PC-9 (cell line): ENCODE measurements around the gene RPS6KA5. TPM values are rescaled to one million over a fixed set of nuclear protein-coding genes. Genes with fewer than 3 reads are reported as not detected.

Experiments used
- BruUV-seq: library from RNA; stranded (reverse); fragments of 400-500 nt; replicated peaks from 2 replicates; lab custom pipeline; 2021; lab: Mats Ljungman, UMichigan
- CTCF ChIA-PET: fragments of 300-600 bp; sonication (Branson Sonifier 250); formaldehyde crosslinking; loops from one replicate; lab custom pipeline; 2022; ENCODE audit warnings: antibody characterized with exemption; lab: Charles Lee
- POLR2A ChIA-PET: fragments of 300-600 bp; sonication (Branson Sonifier 250); formaldehyde crosslinking; loops from one replicate; lab custom pipeline; 2022; ENCODE audit warnings: antibody characterized with exemption; ENCODE audit not compliant: unreplicated experiment; lab: Charles Lee
- DNase-seq, 2 experiments: peaks; one replicate each; pipeline versions ENCODE4 v3.0.0 to v3.0.0-alpha.2; 2015 to 2022; ENCODE audit warnings: mixed read lengths in 1 of 2
- H2AFZ ChIP-seq: fragments of 200-600 bp; sonication (generic); 2 replicates; pipeline ENCODE4 v1.8.1; 2017; ENCODE audit warnings: antibody characterized with exemption
- H3F3A ChIP-seq: fragments of 200-600 bp; sonication (generic); 2 replicates; pipeline ENCODE4 v1.8.1; 2017; ENCODE audit warnings: antibody characterized with exemption, mild to moderate bottlenecking, low read depth; ENCODE audit not compliant: insufficient read depth
- H3K27ac ChIP-seq: fragments of 200-600 bp; sonication (generic); 2 replicates; pipeline ENCODE4 v1.6.1; 2016; ENCODE audit warnings: mixed run types
- H3K27me3 ChIP-seq: fragments of 200-600 bp; sonication (generic); 2 replicates; pipeline ENCODE4 v1.6.1; 2016; ENCODE audit warnings: low read depth, mixed run types; ENCODE audit not compliant: insufficient read depth
- H3K36me3 ChIP-seq: fragments of 200-600 bp; sonication (generic); 2 replicates; pipeline ENCODE4 v1.6.1; 2016; ENCODE audit warnings: low read depth, mixed run types
- H3K4me1 ChIP-seq: fragments of 200-600 bp; sonication (generic); replicated peaks from 2 replicates; pipeline ENCODE4 v1.6.1; 2016; ENCODE audit warnings: mixed run types; ENCODE audit not compliant: insufficient read depth
- H3K4me2 ChIP-seq: fragments of 200-600 bp; sonication (generic); 2 replicates; pipeline ENCODE4 v1.6.1; 2017; ENCODE audit warnings: mixed run types
- H3K4me3 ChIP-seq: fragments of 200-600 bp; sonication (generic); 2 replicates; pipeline ENCODE4 v1.6.1; 2016; ENCODE audit warnings: mixed run types
- H3K79me2 ChIP-seq: fragments of 200-600 bp; sonication (generic); 2 replicates; pipeline ENCODE4 v1.6.1; 2017; ENCODE audit warnings: low read depth, mixed run types
- H3K9me2 ChIP-seq: fragments of 200-600 bp; sonication (generic); 2 replicates; pipeline ENCODE4 v1.8.1; 2017; ENCODE audit warnings: mild to moderate bottlenecking; ENCODE audit not compliant: insufficient read depth
- H3K9me3 ChIP-seq: fragments of 200-600 bp; sonication (generic); 2 replicates; pipeline ENCODE4 v1.8.1; 2016; ENCODE audit warnings: low read depth; ENCODE audit not compliant: insufficient read depth
- H4K20me1 ChIP-seq: fragments of 200-600 bp; sonication (generic); 2 replicates; pipeline ENCODE4 v1.8.1; 2017; ENCODE audit not compliant: insufficient read depth
- EZH2 ChIP-seq: fragments of 200-600 bp; sonication (generic); IDR thresholded peaks from 2 replicates; pipeline ENCODE4 v1.8.0; 2017; ENCODE audit warnings: antibody characterized with exemption, low read depth
- intact Hi-C: fragments of 100-400 bp; cut with micrococcal nuclease; formaldehyde crosslinking; loops from one replicate; pipeline ENCODE4 v1.10.0; 2022; ENCODE audit not compliant: unreplicated experiment
- total RNA-seq: library from RNA; stranded (reverse); gene quantifications from 2 replicates; pipeline ENCODE4 v1.2.3, GENCODE V29; 2021
- TF ChIP-seq, protein P1 (sequence below): fragments of 200-600 bp; sonication (generic); conservative IDR thresholded peaks from 2 replicates; pipeline ENCODE4 v1.6.1; 2017; ENCODE audit warnings: mixed run types, antibody characterized with exemption, mild to moderate bottlenecking, moderate library complexity

RPS6KA5 gene
- total RNA-seq, 1 experiment from 2014 or later, result 3.5 TPM

DNA sequence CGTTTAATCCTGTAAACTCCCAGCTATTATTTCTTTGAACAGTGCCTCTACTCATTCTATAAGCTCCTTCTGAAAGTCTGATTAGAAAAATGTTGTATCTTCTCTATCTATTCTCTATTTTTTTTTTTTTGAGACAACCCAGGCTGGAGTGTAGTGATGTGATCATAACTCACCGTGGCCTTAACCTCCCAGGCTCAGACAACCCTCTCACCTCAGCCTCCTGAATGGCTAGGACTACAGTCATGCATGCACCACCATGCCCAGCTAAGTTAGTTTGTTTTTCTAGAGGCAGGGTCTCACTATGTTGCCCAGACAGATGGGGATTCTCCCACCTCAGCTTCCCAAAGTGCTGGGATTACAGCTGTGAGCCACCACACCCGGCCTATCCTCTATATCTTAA lies 66.6 kb downstream of the RPS6KA5 start:
- ChIA-PET CTCF (no interaction called here), POLR2A (no interaction called here)
- Histone ChIP-seq H3K27me3 (no peaks in the 10 kb centered on the region), H3K36me3 (no peaks in the 10 kb centered on the region), H2AFZ (no peak overlapping the region), H3K9me3 (no peaks in the 10 kb centered on the region), H3K4me3 (no peak overlapping the region), H3K79me2 (no peaks in the 10 kb centered on the region), H3K27ac (no peak overlapping the region), H3K9me2 (no peaks in the 10 kb centered on the region), H4K20me1 (no peaks in the 10 kb centered on the region), H3F3A (no peaks in the 10 kb centered on the region), H3K4me2 (no peak overlapping the region), H3K4me1 (no peaks in the 10 kb centered on the region)
- TF ChIP-seq, protein P1, sequence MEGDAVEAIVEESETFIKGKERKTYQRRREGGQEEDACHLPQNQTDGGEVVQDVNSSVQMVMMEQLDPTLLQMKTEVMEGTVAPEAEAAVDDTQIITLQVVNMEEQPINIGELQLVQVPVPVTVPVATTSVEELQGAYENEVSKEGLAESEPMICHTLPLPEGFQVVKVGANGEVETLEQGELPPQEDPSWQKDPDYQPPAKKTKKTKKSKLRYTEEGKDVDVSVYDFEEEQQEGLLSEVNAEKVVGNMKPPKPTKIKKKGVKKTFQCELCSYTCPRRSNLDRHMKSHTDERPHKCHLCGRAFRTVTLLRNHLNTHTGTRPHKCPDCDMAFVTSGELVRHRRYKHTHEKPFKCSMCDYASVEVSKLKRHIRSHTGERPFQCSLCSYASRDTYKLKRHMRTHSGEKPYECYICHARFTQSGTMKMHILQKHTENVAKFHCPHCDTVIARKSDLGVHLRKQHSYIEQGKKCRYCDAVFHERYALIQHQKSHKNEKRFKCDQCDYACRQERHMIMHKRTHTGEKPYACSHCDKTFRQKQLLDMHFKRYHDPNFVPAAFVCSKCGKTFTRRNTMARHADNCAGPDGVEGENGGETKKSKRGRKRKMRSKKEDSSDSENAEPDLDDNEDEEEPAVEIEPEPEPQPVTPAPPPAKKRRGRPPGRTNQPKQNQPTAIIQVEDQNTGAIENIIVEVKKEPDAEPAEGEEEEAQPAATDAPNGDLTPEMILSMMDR, result no peak
- no peak for TF ChIP-seq EZH2
- BruUV-seq, result no TSS peak
- DNase-seq, result no peak
- intact Hi-C loops, result no loop called here

DNA sequence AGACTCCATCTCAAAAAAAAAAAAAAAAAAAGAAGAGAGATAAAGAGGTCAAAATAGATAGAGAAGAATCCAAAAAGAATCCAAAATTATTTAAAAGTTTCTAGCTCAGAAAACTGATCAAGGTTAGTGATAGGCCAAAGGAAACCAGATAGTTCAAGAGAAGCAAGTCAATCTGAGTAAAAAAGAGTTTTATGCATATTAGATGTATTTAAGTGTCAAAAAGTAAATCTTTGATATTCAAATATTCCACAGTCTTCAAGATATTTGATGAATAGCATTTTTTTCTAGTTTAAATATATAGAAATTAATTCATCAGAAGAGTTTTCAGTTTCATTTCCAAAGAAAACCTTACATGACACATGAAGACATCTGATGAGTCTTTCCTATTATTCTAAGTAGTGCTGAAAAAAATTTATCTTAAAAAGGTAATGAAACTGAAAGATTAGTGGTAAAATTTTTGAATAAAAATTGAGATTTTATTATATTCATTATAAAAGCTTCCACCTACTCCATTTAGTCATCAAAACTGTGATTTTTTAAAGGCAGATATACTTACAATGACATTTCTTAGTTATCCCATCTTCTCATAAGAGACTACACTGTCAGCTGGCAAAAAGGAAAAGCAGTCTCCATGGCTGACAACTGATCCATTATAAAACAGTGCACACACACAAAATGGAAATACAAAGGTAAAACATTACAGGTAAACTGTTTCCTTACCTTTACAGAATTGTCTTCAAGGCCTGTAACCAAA lies 68.6 kb downstream of the RPS6KA5 start:
- POLR2A ChIA-PET, result no interaction called here
- CTCF ChIA-PET, result no interaction called here
- Histone ChIP-seq H3K9me2 (no peaks in the 10 kb centered on the region), H4K20me1 (no peaks in the 10 kb centered on the region), H2AFZ (no peak overlapping the region), H3K36me3 (no peaks in the 10 kb centered on the region), H3K4me3 (no peak overlapping the region), H3F3A (no peaks in the 10 kb centered on the region), H3K27me3 (no peaks in the 10 kb centered on the region), H3K79me2 (no peaks in the 10 kb centered on the region), H3K4me1 (no peaks in the 10 kb centered on the region), H3K27ac (no peak overlapping the region), H3K4me2 (no peak overlapping the region), H3K9me3 (no peaks in the 10 kb centered on the region)
- TF ChIP-seq, protein P1, result no peak
- TF ChIP-seq EZH2, result no peak
- no peak for DNase-seq
- no TSS peak for BruUV-seq
- intact Hi-C loops, result no loop called here

DNA sequence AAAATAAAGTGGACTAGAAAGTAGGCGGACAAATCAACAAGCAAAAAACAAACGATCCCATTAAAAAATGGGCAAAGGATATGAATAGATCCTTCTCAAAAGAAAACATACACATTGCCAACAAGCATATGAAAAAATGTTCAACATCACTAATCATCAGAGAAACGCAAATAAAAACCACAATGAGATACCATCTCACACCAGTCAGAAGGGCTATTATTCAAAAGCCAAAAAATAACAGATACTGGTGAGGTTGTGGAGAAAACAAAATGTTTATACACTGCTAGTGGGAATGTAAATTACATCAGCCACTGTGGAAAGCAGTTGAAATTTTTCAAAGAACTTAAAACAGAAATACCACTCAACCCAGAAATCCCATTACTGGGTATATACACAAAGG lies 70.3 kb downstream of the RPS6KA5 start:
- no peaks in the 10 kb centered on the region for H3K79me2 ChIP-seq
- H3K27me3 ChIP-seq, result no peaks in the 10 kb centered on the region
- no peaks in the 10 kb centered on the region for H3F3A ChIP-seq
- no peaks in the 10 kb centered on the region for H3K9me2 ChIP-seq
- H3K4me1 ChIP-seq, result no peaks in the 10 kb centered on the region; the same call in 1 of the 2 replicates
- TF ChIP-seq EZH2, result no peak
- TF ChIP-seq, protein P1, result no peak
- ChIA-PET POLR2A (no interaction called here), CTCF (no interaction called here)
- no TSS peak for BruUV-seq
- no peak overlapping the region for H3K4me3 ChIP-seq
- H4K20me1 ChIP-seq, result no peaks in the 10 kb centered on the region
- H2AFZ ChIP-seq, result no peak overlapping the region
- no peak overlapping the region for H3K4me2 ChIP-seq
- intact Hi-C loops, result no loop called here
- no peak overlapping the region for H3K27ac ChIP-seq
- DNase-seq, result no peak
- H3K9me3 ChIP-seq, result no peaks in the 10 kb centered on the region
- H3K36me3 ChIP-seq, result no peaks in the 10 kb centered on the region
